SK-N-DZ (cell line): ENCODE measurements around the gene DDX23.

Source experiments
- small RNA-seq, 2 experiments: library from RNA; depleted of rRNA; stranded (forward); fragments of <200 nt; gene quantifications; one replicate each; pipeline ENCODE3, GENCODE V24; 2014

DDX23 gene

Small RNAs within 50 kb of the gene (small RNA-seq; reads per million reads assigned to genes)
- gene RF00019: 0 reads per million in 2 experiments
- 0 reads per million in 2 experiments for gene RNU6-600P
